ENCODE measurements around the gene TTL. TPM values are rescaled to one million over a fixed set of nuclear protein-coding genes. Genes with fewer than 3 reads are reported as not detected.

TTL gene
- polyA plus RNA-seq, 1 of the 3 experiments (the other 2 are of a cell fraction) = 15.4 TPM

- Histone ChIP-seq H2AFZ (ENCODE audit: low read depth) (no peak overlapping the region), H3F3A (replicated peaks; ENCODE audit: insufficient read depth) (peaks cover 10% of the 10 kb centered on the region), H3K79me2 (ENCODE audit: insufficient read depth) (peaks cover 29% of the 10 kb centered on the region; the same call in 1 of the 2 replicates), H3K4me3 (ENCODE audit: low read depth in 2 of 2, low read length in 1 of 2) (no peak overlapping the region), H3K9me2 (0 out of 2 replicates have a peak, but pooled peaks cover 4% of the 10 kb centered on the region), H3K9ac (no peak overlapping the region), H3K27ac (ENCODE audit: low read depth in 2 of 2, low read length in 1 of 2) (no peak overlapping the region), H3K9me3 (peaks cover 9% of the 10 kb centered on the region; the same call in 1 of the 2 replicates), H3K36me3 (replicated peaks in 1 of 2; ENCODE audit: control insufficient read depth in 1 of 2, insufficient read depth in 2 of 2, low read length in 1 of 2) (peaks cover 44 to 73% of the 10 kb centered on the region in 2 experiments), H3K4me2 (no peak overlapping the region), H3K27me3 (ENCODE audit: insufficient read depth) (no peaks in the 10 kb centered on the region), H3K4me1 (ENCODE audit: control insufficient read depth in 1 of 2, insufficient read depth in 2 of 2, low read depth in 1 of 2, low read length in 1 of 2) (no peaks in the 10 kb centered on the region), H4K20me1 (ENCODE audit: insufficient read depth) (no peaks in the 10 kb centered on the region)
- WGBS (ENCODE audit: low lambda C conversion rate) = 100% methylated on average over 3 of the region's 3 CpGs
- TF ChIP-seq JUND (IDR thresholded peaks at IDR 0.05) = no peak
- TF ChIP-seq SIN3A (IDR thresholded peaks at IDR 0.05; ENCODE audit: borderline replicate concordance, low read depth, low read length) = no peak
- no peak for TF ChIP-seq YY1 (IDR thresholded peaks at IDR 0.05; ENCODE audit: low read depth)
- no peak for TF ChIP-seq GATA2 (CRISPR knock-in tag; IDR thresholded peaks at IDR 0.05)
- no peak for TF ChIP-seq FOXJ3 (CRISPR knock-in tag; IDR thresholded peaks at IDR 0.05)
- no peak for TF ChIP-seq TEAD4 (IDR thresholded peaks at IDR 0.05; ENCODE audit: borderline replicate concordance, insufficient read depth)
- TF ChIP-seq GABPA (IDR thresholded peaks at IDR 0.05; ENCODE audit: low read depth) = no peak
- TF ChIP-seq NFIC (IDR thresholded peaks at IDR 0.05; ENCODE audit: borderline replicate concordance) = no peak
- TF ChIP-seq USF2 (IDR thresholded peaks at IDR 0.05; ENCODE audit: borderline replicate concordance, low read depth, low read length) = no peak
- TF ChIP-seq RAD21 (IDR thresholded peaks at IDR 0.05; ENCODE audit: low read length) = no peak
- TF ChIP-seq REST (IDR thresholded peaks at IDR 0.05; ENCODE audit: low read depth, low read length) = no peak
- TF ChIP-seq ELF1 (IDR thresholded peaks at IDR 0.05) = no peak
- TF ChIP-seq FOXM1 (IDR thresholded peaks at IDR 0.05; ENCODE audit: low read depth) = no peak
- no peak for TF ChIP-seq NRF1 (IDR thresholded peaks at IDR 0.05; ENCODE audit: low read depth, low read length)
- TF ChIP-seq PBX3 (IDR thresholded peaks at IDR 0.05) = no peak
- TF ChIP-seq ZBTB33 (IDR thresholded peaks at IDR 0.05; ENCODE audit: borderline replicate concordance, low read depth) = no peak
- no peak for TF ChIP-seq USF1 (IDR thresholded peaks at IDR 0.05; ENCODE audit: borderline replicate concordance, low read depth)
- TF ChIP-seq MEF2A (IDR thresholded peaks at IDR 0.05; ENCODE audit: borderline replicate concordance, low read depth) = no peak
- ChIA-PET CTCF (interaction anchor here (0.9 to 1.4 kb wide), 4 partner anchors 16 to 67 kb away, joined by 3 to 4 read pairs (median 3); no protein-coding TSS in a partner anchor), POLR2A (no interaction called here)
- no peak for DNase-seq
Observed at GRCh38 chr2:112516801-112517200, 34.8 kb downstream of the TTL start.

Measured in SK-N-SH (cell line).